Endothelial cell of umbilical vein (primary cell): ENCODE results near the gene TRMT61B. TPM values are rescaled to one million over a fixed set of nuclear protein-coding genes. Genes with fewer than 3 reads are reported as not detected.

Experiments
- BruUV-seq: library from RNA; stranded (reverse); fragments of 400-500 nt; replicated peaks from 2 replicates; lab custom pipeline; 2021; lab: Mats Ljungman, UMichigan
- CTCF ChIA-PET: fragments of 300-600, 350-600 bp; sonication (Branson Sonifier 250); formaldehyde crosslinking; loops from one replicate; lab custom pipeline; 2021; ENCODE audit warnings: antibody characterized with exemption, inconsistent platforms; lab: Charles Lee
- POLR2A ChIA-PET: fragments of 300-600, 350-600 bp; sonication (Branson Sonifier 250); formaldehyde crosslinking; loops from one replicate; lab custom pipeline; 2021; ENCODE audit warnings: antibody characterized with exemption, inconsistent platforms; lab: Charles Lee
- DNase-seq: peaks from one replicate; pipeline ENCODE4 v3.0.0-alpha.2; 2011; ENCODE audit warnings: low read depth, low spot score
- FAIRE-seq: peaks from 2 replicates; lab custom pipeline; 2011; peaks lifted over from hg19 to GRCh38; lab: Jason Lieb, UNC
- H2AFZ ChIP-seq: 2 replicates; pipeline ENCODE4 v1.6.0; 2012; ENCODE audit warnings: low read depth, low read length, control low read depth, inconsistent platforms
- H3K27ac ChIP-seq: 2 replicates; pipeline ENCODE4 v1.5.1; 2011; ENCODE audit warnings: low read depth, mild to moderate bottlenecking, control low read depth, low read length, moderate library complexity; ENCODE audit not compliant: insufficient read depth
- H3K27me3 ChIP-seq, 2 experiments: 2 replicates each; pipeline versions ENCODE4 v1.6.0 to v1.6.1; 2011; ENCODE audit warnings: low read length in 2 of 2, mixed read lengths in 1 of 2; ENCODE audit not compliant: control insufficient read depth in 2 of 2, insufficient read depth in 2 of 2
- H3K36me3 ChIP-seq, 2 experiments: 2 replicates in 1 of 2; 3 replicates in 1 of 2; pipeline ENCODE4 v1.5.1; 2011; ENCODE audit warnings: low read length in 2 of 2, mild to moderate bottlenecking in 1 of 2, moderate library complexity in 1 of 2; ENCODE audit not compliant: control insufficient read depth in 2 of 2, insufficient read depth in 2 of 2; ENCODE audit errors: extremely low read depth in 1 of 2
- H3K4me1 ChIP-seq: 3 replicates; pipeline ENCODE4 v1.5.1; 2011; ENCODE audit warnings: mild to moderate bottlenecking, low read length; ENCODE audit not compliant: control insufficient read depth, insufficient read depth; ENCODE audit errors: extremely low read depth
- H3K4me2 ChIP-seq: 2 replicates; pipeline ENCODE4 v1.6.1; 2011; ENCODE audit warnings: low read length, control low read depth, mixed read lengths; ENCODE audit not compliant: insufficient read depth
- H3K4me3 ChIP-seq, 3 experiments: fragments of 200-600 bp in 1 of 3; sonication (generic), shearing (Covaris generic) in 1 of 3; replicated peaks in 1 of 3; 2 replicates each; pipeline ENCODE4 v1.5.1; 2011 to 2016; ENCODE audit warnings: control low read depth in 3 of 3, low read length in 3 of 3, mild to moderate bottlenecking in 2 of 3, inconsistent platforms in 1 of 3, low read depth in 1 of 3, moderate library complexity in 1 of 3; ENCODE audit not compliant: insufficient read depth in 1 of 3
- H3K79me2 ChIP-seq: 2 replicates; pipeline ENCODE4 v1.6.0; 2012; ENCODE audit warnings: low read length, inconsistent platforms; ENCODE audit not compliant: control insufficient read depth, insufficient read depth
- H3K9ac ChIP-seq: replicated peaks from 2 replicates; pipeline ENCODE3; 2011; ENCODE audit warnings: low read length, control low read depth; ENCODE audit not compliant: insufficient read depth; ENCODE audit errors: extremely low read depth
- H3K9me1 ChIP-seq: replicated peaks from 3 replicates; pipeline ENCODE4 v1.6.0; 2011; ENCODE audit warnings: mild to moderate bottlenecking, low read length; ENCODE audit not compliant: control insufficient read depth, insufficient read depth; ENCODE audit errors: extremely low read depth
- H3K9me3 ChIP-seq: replicated peaks from 2 replicates; pipeline ENCODE4 v1.5.1; 2012; ENCODE audit warnings: low read length, inconsistent platforms; ENCODE audit not compliant: control insufficient read depth, insufficient read depth
- H4K20me1 ChIP-seq: replicated peaks from 2 replicates; pipeline ENCODE3; 2011; ENCODE audit warnings: mild to moderate bottlenecking, low read length; ENCODE audit not compliant: control insufficient read depth, insufficient read depth; ENCODE audit errors: extremely low read depth
- EZH2 ChIP-seq: IDR thresholded peaks from 2 replicates; pipeline ENCODE4 v1.6.1; 2012; ENCODE audit warnings: borderline replicate concordance, low read depth, mild to moderate bottlenecking, moderate library complexity, low read length, inconsistent platforms; ENCODE audit not compliant: severe bottlenecking
- FOS ChIP-seq: IDR thresholded peaks from 2 replicates; pipeline ENCODE4 v1.6.1; 2011; ENCODE audit warnings: mild to moderate bottlenecking, low read length, moderate library complexity, borderline replicate concordance; ENCODE audit not compliant: insufficient read depth
- GATA2 ChIP-seq: IDR thresholded peaks from 2 replicates; pipeline ENCODE4 v1.7.0; 2011; ENCODE audit warnings: low read depth, mild to moderate bottlenecking, moderate library complexity, mixed read lengths, low read length; ENCODE audit not compliant: insufficient read length, insufficient read depth
- JUN ChIP-seq: IDR thresholded peaks from 2 replicates; pipeline ENCODE4 v1.6.1; 2011; ENCODE audit warnings: borderline replicate concordance, low read depth; ENCODE audit not compliant: insufficient read length, insufficient read depth
- MYC ChIP-seq: IDR thresholded peaks from one replicate; pipeline ENCODE4 v1.6.1; 2011; ENCODE audit warnings: mild to moderate bottlenecking, low read depth, low read length
- POLR2A ChIP-seq: IDR thresholded peaks from 2 replicates; pipeline ENCODE4 v1.6.1; 2012; ENCODE audit warnings: low read depth, mild to moderate bottlenecking, control low read depth, low read length
- POLR2AphosphoS5 ChIP-seq: IDR thresholded peaks from 2 replicates; pipeline ENCODE4 v1.6.1; 2012; ENCODE audit warnings: low read depth, mild to moderate bottlenecking, control low read depth, low read length, moderate library complexity; ENCODE audit not compliant: insufficient read depth
- dilution Hi-C: fragments of 300-500 bp; cut with MboI; formaldehyde crosslinking; loops from one replicate; pipeline ENCODE4 v1.15.0; 2019; ENCODE audit warnings: low sequenced_read_pairs; ENCODE audit not compliant: extremely low pct_ligation_motif_present
- intact Hi-C: fragments of 100-400 bp; cut with micrococcal nuclease; formaldehyde crosslinking; loops from one replicate; pipeline ENCODE4 v1.10.0; 2022
- polyA plus RNA-seq, 4 experiments: library from polyadenylated mRNA; depleted of rRNA in 3 of 4; stranded (reverse) in 3 of 4; unstranded in 1 of 4; fragments of >200 nt; gene quantifications; 2 replicates each; pipeline versions ENCODE4 v1.2.1 to v1.2.3, GENCODE V29; 2011 to 2012; ENCODE audit warnings: missing spikeins in 1 of 4
- total RNA-seq: library from RNA; stranded (reverse); gene quantifications from 2 replicates; pipeline ENCODE4 v1.2.3, GENCODE V29; 2021
- TF ChIP-seq, protein P1 (sequence below), 2 donors: IDR thresholded peaks; 1 replicate in 1 of 2; 2 replicates in 1 of 2; pipeline ENCODE4 v1.5.1; 2011; ENCODE audit warnings: low read length in 2 of 2, mild to moderate bottlenecking in 2 of 2, moderate library complexity in 2 of 2, control low read depth in 1 of 2, inconsistent platforms in 1 of 2, low read depth in 1 of 2; ENCODE audit not compliant: insufficient read depth in 1 of 2; ENCODE audit errors: extremely low read depth in 1 of 2
- TF ChIP-seq, protein P2 (sequence below): IDR thresholded peaks from 2 replicates; pipeline ENCODE4 v1.6.1; 2011; ENCODE audit not compliant: insufficient read depth, insufficient read length

TRMT61B gene
- total and polyA plus RNA-seq, 2 donors (not counting 3 experiments of a cell fraction or from before 2014, with no cell fraction given): 4.6 to 13.6 TPM

DNA sequence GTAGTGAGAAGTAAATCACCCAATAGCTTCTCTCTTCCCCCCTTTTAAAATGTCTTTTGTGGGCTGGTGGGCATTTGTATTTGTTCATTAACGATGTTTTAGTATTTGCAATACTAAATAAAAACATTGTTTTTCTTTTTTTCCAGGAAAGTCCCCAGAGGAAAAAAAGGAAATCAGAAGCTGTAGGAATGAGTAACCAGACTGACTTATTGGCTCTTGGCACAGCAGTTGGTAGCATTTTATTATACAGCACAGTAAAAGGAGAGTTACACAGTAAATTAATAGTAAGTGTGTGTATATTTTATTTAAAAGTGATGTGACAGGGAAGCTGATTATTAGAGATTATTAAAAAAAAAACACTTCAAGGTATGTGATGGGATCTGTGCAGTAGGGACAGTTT lies 31.7 kb upstream of the TRMT61B start:
- H4K20me1 ChIP-seq: peaks cover 23% of the 10 kb centered on the region
- no peak for TF ChIP-seq FOS
- TF ChIP-seq, protein P1, sequence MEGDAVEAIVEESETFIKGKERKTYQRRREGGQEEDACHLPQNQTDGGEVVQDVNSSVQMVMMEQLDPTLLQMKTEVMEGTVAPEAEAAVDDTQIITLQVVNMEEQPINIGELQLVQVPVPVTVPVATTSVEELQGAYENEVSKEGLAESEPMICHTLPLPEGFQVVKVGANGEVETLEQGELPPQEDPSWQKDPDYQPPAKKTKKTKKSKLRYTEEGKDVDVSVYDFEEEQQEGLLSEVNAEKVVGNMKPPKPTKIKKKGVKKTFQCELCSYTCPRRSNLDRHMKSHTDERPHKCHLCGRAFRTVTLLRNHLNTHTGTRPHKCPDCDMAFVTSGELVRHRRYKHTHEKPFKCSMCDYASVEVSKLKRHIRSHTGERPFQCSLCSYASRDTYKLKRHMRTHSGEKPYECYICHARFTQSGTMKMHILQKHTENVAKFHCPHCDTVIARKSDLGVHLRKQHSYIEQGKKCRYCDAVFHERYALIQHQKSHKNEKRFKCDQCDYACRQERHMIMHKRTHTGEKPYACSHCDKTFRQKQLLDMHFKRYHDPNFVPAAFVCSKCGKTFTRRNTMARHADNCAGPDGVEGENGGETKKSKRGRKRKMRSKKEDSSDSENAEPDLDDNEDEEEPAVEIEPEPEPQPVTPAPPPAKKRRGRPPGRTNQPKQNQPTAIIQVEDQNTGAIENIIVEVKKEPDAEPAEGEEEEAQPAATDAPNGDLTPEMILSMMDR (IDR thresholded peaks at IDR 0.05; ENCODE audit: extremely low read depth in 1 of 2, insufficient read depth in 1 of 2, low read depth in 1 of 2, low read length in 2 of 2): no peak
- no peak for TF ChIP-seq MYC
- no peak for TF ChIP-seq POLR2A
- no peak for TF ChIP-seq JUN
- TF ChIP-seq POLR2AphosphoS5: no peak
- no peak for TF ChIP-seq EZH2
- TF ChIP-seq GATA2: no peak
- TF ChIP-seq, protein P2, sequence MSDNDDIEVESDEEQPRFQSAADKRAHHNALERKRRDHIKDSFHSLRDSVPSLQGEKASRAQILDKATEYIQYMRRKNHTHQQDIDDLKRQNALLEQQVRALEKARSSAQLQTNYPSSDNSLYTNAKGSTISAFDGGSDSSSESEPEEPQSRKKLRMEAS: no peak
- CTCF ChIA-PET: interaction anchor here (0.5 to 1.0 kb wide), 3 partner anchors 10 to 69 kb away, joined by 3 read pairs; no protein-coding TSS in a partner anchor

More for the DNA sequence above, 31.7 kb upstream of the TRMT61B start:
- BruUV-seq: no TSS peak
- dilution Hi-C loops: no loop called here
- no peak for FAIRE-seq
- Histone ChIP-seq H3K4me3 (no peak overlapping the region), H3K79me2 (peaks cover 99% of the 10 kb centered on the region), H3K9ac (no peak overlapping the region), H3K4me2 (no peak overlapping the region), H3K36me3 (peaks cover 10 to 27% of the 10 kb centered on the region in 2 experiments), H3K9me3 (no peaks in the 10 kb centered on the region), H2AFZ (no peak overlapping the region), H3K4me1 (peaks cover 15% of the 10 kb centered on the region), H3K9me1 (no peaks in the 10 kb centered on the region), H3K27ac (peak overlapping the region; percentile 19), H3K27me3 (no peaks in the 10 kb centered on the region)
- POLR2A ChIA-PET: interaction anchor here (0.6 to 0.7 kb wide), 2 partner anchors 61 to 89 kb away, joined by 3 to 6 read pairs; no protein-coding TSS in a partner anchor
- DNase-seq: peak; percentile 15
- intact Hi-C loops: no loop called here
